HepG2 (cell line): ENCODE measurements around the gene SAMD14. TPM values are rescaled to one million over a fixed set of nuclear protein-coding genes. Genes with fewer than 3 reads are reported as not detected.
A peak's percentile ranks its signal among the peaks of the same experiment; 100 is the strongest.

Experiments
- MLLT10 ChIP-seq: sonication (generic); formaldehyde crosslinking; IDR thresholded peaks from 2 replicates; pipeline ENCODE4 v1.4.0; 2020; ENCODE audit warnings: missing genetic modification reagents
- NKX3-1 ChIP-seq: sonication (generic); formaldehyde crosslinking; IDR thresholded peaks from 2 replicates; pipeline ENCODE4 v1.5.0; 2020; ENCODE audit warnings: missing genetic modification reagents
- SNAPC2 ChIP-seq: sonication (generic); formaldehyde crosslinking; IDR thresholded peaks from 2 replicates; pipeline ENCODE4 v1.8.1; 2022; ENCODE audit warnings: mild to moderate bottlenecking, missing genetic modification reagents
- SYNCRIP ChIP-seq: fragments of 200-400 bp; formaldehyde crosslinking; IDR thresholded peaks from 2 replicates; pipeline ENCODE4 v1.6.1; 2018; ENCODE audit warnings: mild to moderate bottlenecking, low read depth, low read length; ENCODE audit not compliant: insufficient read depth
- THAP9 ChIP-seq: sonication (generic); formaldehyde crosslinking; IDR thresholded peaks from 2 replicates; pipeline ENCODE4; 2020; ENCODE audit warnings: missing genetic modification reagents, mild to moderate bottlenecking, borderline replicate concordance
- ZNF407 ChIP-seq: sonication (generic); formaldehyde crosslinking; IDR thresholded peaks from one replicate; pipeline ENCODE4 v1.5.1; 2020; ENCODE audit warnings: mild to moderate bottlenecking, missing genetic modification reagents; ENCODE audit errors: not compliant biosample characterization
- ZNF670 ChIP-seq: sonication (generic); formaldehyde crosslinking; IDR thresholded peaks from 2 replicates; pipeline ENCODE4 v1.8.0; 2022; ENCODE audit warnings: mild to moderate bottlenecking, missing genetic modification reagents, borderline replicate concordance
- polyA plus RNA-seq, 8 experiments: library from polyadenylated mRNA; depleted of rRNA in 3 of 8; stranded (reverse) in 7 of 8; unstranded in 1 of 8; fragments of >200 nt; fragmentation: Illumina TruSeq in 4 of 8; extraction: Trizol in 4 of 8; gene quantifications; 2 replicates each; pipeline versions ENCODE4 v1.2.1 to v1.2.3, GENCODE V29; 2011 to 2016; ENCODE audit warnings: low read depth in 4 of 8, missing spikeins in 1 of 8, mixed read lengths in 1 of 8; ENCODE audit not compliant: insufficient read depth in 1 of 8
- total RNA-seq, 5 experiments: library from RNA; depleted of rRNA; stranded (reverse); fragments of >200 nt; fragmentation: Illumina TruSeq; extraction: Trizol; gene quantifications; 2 replicates each; pipeline ENCODE4 v1.2.3, GENCODE V29; 2016; ENCODE audit warnings: low read depth in 1 of 5
- TF ChIP-seq, protein P1 (sequence below): sonication (generic); formaldehyde crosslinking; IDR thresholded peaks from 2 replicates; pipeline ENCODE4 v1.4.0; 2020; ENCODE audit warnings: mild to moderate bottlenecking, missing genetic modification reagents
- TF ChIP-seq, protein P2 (sequence below): sonication (generic); formaldehyde crosslinking; IDR thresholded peaks from 2 replicates; pipeline ENCODE4 v1.4.0; 2020; ENCODE audit warnings: missing genetic modification reagents
- TF ChIP-seq, protein P3 (sequence below): IDR thresholded peaks from 2 replicates; pipeline ENCODE4 v1.6.1; 2016
- TF ChIP-seq, protein P4 (sequence below): sonication (generic); formaldehyde crosslinking; IDR thresholded peaks from 2 replicates; pipeline ENCODE4 v1.4.0; 2020; ENCODE audit warnings: missing genetic modification reagents

Gene SAMD14
- total and polyA plus RNA-seq, 2 of the 13 experiments (the other 11 are each of a cell fraction or from before 2014, with no cell fraction given), result 0.07 to 0.22 TPM

DNA sequence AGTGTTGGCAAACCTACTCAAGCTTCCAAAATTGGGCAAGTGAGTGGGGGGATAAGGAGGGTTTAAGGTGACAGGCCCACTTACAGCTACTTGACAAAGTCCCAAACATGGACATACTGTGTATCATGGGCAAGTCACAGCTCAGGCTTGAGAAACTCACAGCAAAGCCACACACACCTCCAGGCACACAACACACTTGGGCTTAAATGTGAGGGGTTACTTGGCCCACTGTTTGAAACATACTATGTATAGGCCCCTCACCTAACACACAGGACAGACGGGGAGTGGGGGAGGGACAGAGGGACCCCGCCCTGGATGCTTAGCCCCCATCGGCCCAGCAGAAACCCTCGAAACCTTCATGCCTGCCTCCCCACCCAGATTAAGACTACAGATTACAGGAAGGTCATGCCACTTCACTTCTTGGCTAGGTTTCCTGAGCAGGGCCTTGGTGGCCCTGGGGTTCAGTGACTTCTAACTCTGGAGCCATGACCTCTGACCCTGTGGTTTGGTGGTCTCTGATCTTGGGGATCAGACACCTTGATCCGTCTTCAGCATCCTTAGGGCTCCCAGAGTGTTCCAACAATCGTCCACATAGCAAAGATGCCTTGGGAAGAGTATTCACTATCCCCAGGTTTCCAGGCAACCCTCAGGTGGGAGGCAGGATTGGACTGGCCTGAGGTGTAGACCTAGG, 2.3 kb upstream of the SAMD14 start (continued):
- TF ChIP-seq ZNF407 (CRISPR knock-in tag) (peak; percentile 5), SNAPC2 (no peak), SYNCRIP (no peak), ZNF670 (CRISPR knock-in tag) (no peak), THAP9 (CRISPR knock-in tag) (peak; percentile 8; the same call in 1 of the 2 replicates), MLLT10 (no peak), NKX3-1 (CRISPR knock-in tag) (no peak)
- TF ChIP-seq, protein P1, sequence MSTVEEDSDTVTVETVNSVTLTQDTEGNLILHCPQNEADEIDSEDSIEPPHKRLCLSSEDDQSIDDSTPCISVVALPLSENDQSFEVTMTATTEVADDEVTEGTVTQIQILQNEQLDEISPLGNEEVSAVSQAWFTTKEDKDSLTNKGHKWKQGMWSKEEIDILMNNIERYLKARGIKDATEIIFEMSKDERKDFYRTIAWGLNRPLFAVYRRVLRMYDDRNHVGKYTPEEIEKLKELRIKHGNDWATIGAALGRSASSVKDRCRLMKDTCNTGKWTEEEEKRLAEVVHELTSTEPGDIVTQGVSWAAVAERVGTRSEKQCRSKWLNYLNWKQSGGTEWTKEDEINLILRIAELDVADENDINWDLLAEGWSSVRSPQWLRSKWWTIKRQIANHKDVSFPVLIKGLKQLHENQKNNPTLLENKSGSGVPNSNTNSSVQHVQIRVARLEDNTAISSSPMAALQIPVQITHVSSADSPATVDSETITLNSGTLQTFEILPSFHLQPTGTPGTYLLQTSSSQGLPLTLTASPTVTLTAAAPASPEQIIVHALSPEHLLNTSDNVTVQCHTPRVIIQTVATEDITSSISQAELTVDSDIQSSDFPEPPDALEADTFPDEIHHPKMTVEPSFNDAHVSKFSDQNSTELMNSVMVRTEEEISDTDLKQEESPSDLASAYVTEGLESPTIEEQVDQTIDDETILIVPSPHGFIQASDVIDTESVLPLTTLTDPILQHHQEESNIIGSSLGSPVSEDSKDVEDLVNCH (CRISPR knock-in tag), result no peak
- TF ChIP-seq, protein P2, sequence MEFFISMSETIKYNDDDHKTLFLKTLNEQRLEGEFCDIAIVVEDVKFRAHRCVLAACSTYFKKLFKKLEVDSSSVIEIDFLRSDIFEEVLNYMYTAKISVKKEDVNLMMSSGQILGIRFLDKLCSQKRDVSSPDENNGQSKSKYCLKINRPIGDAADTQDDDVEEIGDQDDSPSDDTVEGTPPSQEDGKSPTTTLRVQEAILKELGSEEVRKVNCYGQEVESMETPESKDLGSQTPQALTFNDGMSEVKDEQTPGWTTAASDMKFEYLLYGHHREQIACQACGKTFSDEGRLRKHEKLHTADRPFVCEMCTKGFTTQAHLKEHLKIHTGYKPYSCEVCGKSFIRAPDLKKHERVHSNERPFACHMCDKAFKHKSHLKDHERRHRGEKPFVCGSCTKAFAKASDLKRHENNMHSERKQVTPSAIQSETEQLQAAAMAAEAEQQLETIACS, result no peak
- TF ChIP-seq, protein P3, sequence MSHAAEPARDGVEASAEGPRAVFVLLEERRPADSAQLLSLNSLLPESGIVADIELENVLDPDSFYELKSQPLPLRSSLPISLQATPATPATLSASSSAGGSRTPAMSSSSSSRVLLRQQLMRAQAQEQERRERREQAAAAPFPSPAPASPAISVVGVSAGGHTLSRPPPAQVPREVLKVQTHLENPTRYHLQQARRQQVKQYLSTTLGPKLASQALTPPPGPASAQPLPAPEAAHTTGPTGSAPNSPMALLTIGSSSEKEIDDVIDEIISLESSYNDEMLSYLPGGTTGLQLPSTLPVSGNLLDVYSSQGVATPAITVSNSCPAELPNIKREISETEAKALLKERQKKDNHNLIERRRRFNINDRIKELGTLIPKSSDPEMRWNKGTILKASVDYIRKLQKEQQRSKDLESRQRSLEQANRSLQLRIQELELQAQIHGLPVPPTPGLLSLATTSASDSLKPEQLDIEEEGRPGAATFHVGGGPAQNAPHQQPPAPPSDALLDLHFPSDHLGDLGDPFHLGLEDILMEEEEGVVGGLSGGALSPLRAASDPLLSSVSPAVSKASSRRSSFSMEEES (CRISPR knock-in tag), result no peak
- TF ChIP-seq, protein P4, sequence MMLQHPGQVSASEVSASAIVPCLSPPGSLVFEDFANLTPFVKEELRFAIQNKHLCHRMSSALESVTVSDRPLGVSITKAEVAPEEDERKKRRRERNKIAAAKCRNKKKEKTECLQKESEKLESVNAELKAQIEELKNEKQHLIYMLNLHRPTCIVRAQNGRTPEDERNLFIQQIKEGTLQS, result no peak
